ENCODE measurements around the gene FCGR3A.
"Not testable (repeated sequence)": the region's sequence is repeated elsewhere in the genome, so short reads cannot be mapped to it uniquely, and the experiment has no call there.

DNA sequence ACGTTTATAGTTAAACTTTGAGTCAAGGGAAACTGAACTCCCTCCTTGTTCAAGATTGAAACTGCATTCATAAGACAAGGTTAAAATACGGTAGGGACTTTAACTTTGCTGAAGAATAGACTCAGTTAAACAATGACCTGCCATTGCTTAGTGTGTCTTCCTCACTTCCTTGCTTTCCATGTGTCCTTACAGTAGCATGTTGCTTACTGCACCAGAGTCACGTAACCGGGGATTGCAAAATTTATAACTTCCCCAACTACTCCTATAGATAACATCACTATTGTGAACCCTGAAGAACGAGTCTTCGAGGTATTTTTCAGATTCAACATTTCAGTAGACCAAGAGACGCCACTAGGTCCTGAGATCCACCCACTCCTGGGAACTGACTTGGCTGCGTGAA lies 22.1 kb upstream of the FCGR3A start:
- TF ChIP-seq RFX5, SMC3 (IDR thresholded peaks at IDR 0.05): not testable (repeated sequence)
- TF ChIP-seq, protein P1, sequence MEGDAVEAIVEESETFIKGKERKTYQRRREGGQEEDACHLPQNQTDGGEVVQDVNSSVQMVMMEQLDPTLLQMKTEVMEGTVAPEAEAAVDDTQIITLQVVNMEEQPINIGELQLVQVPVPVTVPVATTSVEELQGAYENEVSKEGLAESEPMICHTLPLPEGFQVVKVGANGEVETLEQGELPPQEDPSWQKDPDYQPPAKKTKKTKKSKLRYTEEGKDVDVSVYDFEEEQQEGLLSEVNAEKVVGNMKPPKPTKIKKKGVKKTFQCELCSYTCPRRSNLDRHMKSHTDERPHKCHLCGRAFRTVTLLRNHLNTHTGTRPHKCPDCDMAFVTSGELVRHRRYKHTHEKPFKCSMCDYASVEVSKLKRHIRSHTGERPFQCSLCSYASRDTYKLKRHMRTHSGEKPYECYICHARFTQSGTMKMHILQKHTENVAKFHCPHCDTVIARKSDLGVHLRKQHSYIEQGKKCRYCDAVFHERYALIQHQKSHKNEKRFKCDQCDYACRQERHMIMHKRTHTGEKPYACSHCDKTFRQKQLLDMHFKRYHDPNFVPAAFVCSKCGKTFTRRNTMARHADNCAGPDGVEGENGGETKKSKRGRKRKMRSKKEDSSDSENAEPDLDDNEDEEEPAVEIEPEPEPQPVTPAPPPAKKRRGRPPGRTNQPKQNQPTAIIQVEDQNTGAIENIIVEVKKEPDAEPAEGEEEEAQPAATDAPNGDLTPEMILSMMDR (IDR thresholded peaks at IDR 0.05), result not testable (repeated sequence)
